Measurements from ENCODE around the gene IDH3A.

Gene IDH3A

DNA sequence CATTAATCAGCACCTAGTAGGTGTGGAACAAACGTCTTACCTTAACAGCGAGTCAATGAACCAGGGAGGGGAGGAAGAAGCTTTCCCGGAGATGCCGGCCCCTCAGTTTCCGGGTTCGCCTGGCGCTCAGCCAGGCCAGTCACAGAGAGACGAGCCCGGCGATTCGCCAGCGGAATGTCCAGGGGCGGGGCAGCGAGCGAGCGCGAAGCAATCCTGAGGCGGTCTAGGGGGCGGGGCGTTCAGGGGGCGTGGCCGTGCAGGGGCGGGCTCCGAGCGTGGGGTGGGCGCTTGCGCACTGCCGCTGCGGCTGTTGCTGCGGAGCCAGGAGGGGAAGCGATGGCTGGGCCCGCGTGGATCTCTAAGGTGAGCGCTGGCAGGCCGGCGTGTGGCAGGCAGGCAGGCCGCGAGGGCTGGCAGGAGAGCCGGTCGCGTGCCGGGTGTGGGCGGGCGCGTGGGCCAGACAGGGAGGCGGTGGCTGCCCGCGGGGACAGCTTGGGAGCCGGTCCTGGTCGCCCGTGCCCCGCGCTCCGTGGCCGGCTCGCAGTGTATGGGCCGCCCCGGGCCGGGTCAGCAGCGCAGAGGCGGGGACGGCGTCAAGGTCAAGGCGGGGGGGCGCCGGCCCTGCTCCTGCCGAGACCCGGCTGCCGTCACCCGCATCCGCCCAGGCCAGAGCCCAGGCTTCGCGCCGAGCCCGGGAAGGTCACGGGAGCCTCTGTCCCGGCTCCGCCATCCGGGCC lies at the start of gene IDH3A:
TSS of gene IDH3A (plus strand) at position 295 of the 737 bp plus-strand sequence. CDS start at position 337, 42 bp downstream.
- DNase-seq: peak; percentile 93

- no peak for DNase-seq
Observed at GRCh38 chr15:78100886-78101285, 48.3 kb upstream of the IDH3A start.

DNA sequence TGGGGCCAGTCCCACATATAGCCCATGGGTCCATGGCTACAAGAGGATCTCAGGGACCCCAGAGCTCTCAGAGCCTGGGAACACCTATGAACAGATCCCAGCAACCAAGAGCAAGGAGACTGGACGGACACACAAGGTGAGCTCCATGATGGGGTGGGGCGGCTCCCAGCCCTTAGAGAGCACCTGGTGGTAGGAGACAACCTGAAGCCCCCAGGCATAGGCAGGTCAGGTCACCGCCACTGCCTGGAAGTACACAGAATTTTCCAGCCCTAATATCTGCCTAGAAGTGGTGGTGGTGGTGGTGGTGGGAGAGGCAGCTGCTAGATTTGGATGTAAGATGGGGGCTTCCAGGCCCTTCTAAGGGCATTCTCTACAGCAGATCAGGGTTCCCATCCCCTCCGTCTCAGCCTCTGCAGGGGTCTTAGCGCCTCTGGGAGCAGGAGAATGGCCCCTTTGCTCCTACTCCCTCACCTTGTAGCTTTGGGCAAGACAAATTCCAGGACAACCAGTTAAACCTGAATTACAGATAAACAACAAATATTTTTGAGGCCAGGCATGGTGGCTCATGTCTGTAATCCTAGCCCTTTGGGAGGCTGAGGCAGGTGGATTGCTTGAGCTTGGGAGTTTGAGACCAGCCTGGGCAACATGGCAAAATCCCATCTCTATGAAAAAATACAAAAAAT lies 47.6 kb upstream of the IDH3A start:
- no peak for DNase-seq

GRCh38 chr15:78102211-78102610 lies 47.0 kb upstream of the IDH3A start:
- DNase-seq: no peak

- DNase-seq: no peak
Observed at GRCh38 chr15:78102741-78103140, 46.4 kb upstream of the IDH3A start.

DNA sequence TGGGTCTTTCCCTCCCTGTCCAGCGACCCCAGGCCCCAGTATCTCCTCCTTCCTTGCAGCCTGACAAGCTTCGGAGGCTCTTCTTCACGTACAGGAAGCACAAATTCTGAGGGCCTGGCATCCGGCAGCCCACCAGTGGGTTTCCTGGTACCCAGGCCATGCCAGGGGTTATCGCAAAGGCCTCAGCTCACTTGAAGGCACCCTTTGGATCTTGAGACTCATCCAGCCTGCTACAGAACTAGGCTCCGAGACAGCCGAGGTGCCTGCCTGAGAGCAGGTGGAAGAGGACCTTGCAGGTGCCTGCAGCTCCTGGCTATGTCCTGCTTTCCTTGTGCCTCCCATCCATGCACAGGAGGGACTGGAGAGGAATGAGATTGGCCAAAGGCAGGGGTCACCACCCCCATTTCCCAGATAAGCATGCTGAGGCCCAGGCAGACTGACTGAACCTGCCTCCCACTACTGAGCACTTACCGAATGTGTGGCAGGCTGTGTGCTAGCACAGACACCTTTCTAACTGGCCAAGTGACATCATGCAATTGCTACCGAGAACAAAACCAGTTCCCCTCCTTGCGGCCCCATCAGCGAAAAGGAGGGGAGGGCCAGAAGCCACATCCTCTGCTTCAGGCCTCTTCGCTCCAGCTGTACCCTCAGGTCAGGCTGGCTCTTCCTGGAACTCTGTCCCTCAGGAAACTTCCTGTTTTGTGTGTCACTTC lies 45.6 kb upstream of the IDH3A start:
- no peak for DNase-seq

DNA sequence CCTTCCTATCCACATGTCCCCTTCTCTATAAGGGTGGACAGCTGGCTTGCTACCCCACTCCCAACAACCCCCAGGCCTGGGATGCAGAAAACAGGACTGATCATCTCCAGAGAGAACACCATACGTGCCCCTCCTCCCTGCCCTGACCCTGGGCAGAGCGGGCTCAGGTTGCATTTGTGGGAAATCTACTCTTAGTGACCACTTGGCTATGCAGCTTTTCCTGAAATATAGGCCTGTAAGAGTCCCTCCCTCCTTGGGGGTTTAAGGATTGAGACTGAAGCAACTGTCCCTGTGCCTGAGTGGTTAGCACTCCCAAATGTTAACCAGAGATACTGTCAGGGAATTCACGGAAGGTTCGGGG lies 45.1 kb upstream of the IDH3A start:
- DNase-seq: no peak

DNA sequence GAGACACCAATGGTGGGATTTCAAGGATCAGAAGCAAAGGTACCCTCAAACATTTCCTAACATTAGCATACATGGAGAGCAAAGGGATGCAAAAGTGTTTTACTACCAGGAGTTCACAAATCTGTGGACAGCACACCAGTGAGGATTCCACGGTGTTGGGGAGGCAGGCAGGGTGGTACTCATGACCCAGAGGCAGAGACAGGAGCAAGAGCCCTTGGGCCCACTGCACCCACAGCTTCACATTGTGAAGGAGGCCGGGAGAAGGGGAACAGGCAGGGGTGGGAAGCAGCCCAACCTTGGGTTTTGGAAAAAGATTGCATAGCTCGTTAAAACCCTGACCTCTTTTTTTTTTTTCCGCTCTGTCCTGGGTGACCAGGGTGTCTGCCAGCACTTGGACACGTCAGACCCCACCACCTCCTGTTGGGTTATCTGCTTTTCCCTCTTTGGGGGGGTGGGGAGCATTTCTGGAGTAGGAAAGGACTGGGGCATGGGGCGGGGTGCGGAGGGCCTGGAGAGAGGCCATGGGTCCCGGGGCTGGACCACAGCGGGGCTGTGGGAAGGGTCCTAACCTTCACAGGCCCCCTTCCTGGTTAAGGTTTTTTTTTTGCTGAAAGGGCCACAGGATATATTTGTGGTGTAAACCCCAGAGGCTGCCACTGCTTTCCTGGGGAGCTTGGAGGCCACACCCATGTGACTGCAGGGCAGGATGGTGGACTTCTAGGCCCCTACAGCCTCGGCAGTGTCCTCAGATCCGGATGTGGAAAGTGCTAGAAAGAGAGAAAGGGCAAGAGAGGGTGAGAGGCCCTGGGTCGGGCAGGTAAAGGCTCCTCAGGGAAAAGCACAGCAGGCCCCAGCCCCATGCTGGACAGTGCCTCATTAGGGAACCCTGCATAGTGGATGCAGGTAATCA lies 44.3 kb upstream of the IDH3A start:
- DNase-seq: no peak

DNA sequence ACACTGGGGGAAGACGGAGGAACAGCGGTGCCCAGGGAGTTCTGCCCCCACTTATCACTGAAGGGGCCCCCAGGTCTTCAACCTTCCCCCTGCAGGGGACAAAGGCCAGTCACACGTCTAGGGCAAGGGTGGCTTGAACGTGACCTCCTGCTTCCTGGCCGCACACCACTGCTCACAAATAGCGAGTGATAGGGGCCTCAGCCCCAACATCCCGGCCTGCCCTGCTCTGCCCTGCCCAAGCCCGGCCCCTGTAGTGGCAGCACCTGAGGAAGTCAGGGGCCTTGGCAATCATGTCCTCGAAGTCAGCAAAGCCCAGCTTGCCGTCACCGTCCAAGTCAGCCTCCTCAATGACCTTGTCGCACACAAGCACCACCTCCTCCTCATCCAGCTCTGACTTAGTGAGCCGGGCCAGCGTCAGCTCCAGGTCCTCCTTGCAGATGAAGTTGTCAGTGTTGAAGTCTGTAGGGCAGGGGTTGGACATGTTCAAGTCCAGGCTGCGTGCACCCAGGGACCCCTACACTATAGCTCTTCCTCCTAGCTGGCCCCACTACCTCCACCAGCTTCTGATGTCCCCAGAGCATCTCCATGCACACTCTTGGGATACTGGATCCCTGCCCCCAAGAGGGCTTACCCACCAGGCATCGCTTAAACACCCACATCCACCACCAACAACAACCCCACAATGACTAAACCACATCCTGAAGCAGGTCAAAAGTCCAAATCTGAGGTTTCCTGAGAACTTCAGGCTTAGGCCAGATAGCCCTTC lies 43.5 kb upstream of the IDH3A start:
- no peak for DNase-seq

DNA sequence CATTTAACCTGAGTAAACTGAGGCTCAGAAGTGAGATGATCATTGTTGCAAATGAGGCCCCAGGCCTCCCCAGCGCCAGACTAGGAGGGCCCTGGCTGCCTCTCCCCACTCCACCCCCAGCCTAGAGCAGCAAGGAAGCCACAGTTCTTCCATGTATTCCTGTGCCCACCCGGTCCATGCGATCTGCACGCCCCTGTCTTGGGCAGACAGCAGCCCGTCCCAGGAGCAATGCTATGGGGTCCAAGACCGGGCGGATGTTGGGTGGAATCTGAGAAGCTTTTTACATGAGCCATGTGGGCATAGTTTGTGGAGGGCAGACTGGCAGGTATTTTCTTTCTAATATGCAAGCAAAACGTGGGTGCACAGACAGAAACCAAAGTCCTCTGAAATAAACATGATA lies 41.7 kb upstream of the IDH3A start:
- no peak for DNase-seq

- DNase-seq: peak; percentile 56
Observed at GRCh38 chr15:78108300-78109084, 40.7 kb upstream of the IDH3A start.

DNA sequence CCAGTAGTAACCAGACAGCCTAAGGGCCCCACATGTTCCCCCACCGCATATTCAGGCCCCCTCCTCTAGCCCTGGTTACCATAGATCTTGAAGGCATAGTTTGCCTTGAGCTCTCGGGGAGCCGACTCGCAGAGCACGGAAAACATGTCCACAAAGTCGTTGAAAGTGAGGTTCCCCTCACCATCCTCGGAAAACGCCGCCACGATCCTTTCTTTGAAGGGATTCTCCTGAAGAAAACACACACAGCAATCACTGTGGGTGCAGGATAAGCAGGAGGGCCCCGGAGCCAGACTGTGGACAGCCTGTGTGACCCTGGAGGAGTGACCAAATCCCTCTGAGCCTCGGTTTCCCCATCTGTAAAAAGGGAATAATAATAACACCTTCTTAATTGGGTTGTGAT lies 40.0 kb upstream of the IDH3A start:
- no peak for DNase-seq

- no peak for DNase-seq
Observed at GRCh38 chr15:78110096-78110495, 39.1 kb upstream of the IDH3A start.

DNA sequence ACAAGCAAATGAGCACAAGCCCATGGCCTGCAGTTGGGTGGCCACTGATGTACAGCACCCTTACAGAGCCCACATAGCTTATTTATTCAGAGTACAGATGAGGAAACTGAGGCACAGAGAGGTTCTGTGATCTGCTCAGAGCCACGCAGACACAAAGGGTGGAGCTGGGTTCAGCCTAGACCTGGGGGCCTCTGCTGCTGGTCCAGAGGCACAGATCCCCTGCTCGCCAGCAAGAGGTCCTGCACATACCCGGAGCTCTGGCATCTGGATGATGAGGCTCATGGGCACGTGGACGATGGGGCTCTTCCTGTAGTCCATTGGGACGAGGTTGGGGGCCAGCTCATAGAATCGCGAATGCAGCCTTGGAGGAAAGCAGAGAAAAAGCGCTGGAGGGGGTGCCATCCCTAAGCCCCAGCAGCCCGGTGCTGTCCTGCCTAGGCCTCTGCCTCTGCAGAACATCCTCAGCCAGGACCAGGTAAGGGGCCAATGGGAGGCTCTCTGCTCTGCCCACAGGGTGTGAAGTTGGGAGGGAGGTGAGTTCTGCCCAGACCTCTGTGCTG lies 38.2 kb upstream of the IDH3A start:
- no peak for DNase-seq

DNA sequence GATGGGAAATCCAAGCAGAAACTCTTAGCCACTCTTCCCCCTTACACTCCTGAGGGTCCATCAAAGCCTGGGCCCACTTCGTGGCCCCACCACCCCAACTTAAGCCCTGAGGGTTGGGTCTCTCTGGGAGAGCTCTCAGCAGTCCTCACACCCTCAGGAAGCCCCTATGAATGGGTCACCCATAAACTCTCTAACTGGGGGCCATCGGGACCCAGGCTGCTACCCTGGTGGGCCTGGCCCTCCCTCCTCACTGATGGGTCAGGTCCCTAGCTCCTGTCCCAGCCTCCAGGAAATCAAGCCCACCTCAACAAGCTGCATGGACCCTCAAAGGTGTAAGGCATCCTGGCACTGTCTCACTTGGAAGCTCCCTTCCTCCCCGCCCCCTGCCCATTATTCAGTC lies 37.4 kb upstream of the IDH3A start:
- no peak for DNase-seq

- no peak for DNase-seq
Observed at GRCh38 chr15:78112551-78112950, 36.6 kb upstream of the IDH3A start.

DNA sequence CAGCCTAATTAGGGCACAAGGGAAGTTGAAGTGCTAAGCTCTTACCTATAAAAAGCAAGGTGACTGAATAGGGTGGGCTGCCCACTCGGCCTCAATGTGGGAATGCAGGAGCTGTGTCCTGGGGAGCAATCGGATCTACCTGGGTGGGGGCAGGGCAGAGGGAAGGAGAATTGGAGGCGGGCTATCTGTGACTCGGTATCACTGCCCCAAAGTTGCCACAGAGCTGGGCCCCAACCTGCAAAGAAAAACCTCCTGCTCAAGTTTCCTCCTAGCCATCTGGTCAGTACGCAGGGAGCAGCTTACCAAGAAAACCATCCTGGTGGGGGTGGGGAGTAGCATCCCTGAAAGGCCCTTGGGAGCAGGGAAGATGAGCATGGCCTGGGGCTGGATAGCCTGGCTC lies 28.6 kb upstream of the IDH3A start:
- DNase-seq: no peak

- DNase-seq: no peak
Observed at GRCh38 chr15:78125267-78125666, 23.9 kb upstream of the IDH3A start.

DNA sequence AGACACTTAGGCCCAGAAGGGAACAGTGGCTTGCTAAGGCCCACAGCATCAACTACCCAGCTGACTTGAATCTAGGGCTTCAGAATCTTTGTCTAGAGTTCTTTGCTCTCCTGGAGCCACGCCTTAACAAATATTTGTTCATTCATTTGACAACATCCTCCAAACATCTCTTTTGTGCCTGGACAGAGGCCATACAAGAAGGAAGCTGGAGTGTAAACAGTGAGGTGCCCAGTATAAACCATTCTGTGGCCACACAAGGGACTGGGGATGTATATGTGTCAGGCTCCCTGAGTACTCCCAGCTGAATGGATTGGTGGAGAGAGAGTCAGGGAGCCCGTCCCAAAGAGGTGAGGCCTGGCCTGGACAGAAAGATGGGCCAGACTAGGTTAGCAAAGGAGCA lies 21.3 kb upstream of the IDH3A start:
- no peak for DNase-seq

DNA sequence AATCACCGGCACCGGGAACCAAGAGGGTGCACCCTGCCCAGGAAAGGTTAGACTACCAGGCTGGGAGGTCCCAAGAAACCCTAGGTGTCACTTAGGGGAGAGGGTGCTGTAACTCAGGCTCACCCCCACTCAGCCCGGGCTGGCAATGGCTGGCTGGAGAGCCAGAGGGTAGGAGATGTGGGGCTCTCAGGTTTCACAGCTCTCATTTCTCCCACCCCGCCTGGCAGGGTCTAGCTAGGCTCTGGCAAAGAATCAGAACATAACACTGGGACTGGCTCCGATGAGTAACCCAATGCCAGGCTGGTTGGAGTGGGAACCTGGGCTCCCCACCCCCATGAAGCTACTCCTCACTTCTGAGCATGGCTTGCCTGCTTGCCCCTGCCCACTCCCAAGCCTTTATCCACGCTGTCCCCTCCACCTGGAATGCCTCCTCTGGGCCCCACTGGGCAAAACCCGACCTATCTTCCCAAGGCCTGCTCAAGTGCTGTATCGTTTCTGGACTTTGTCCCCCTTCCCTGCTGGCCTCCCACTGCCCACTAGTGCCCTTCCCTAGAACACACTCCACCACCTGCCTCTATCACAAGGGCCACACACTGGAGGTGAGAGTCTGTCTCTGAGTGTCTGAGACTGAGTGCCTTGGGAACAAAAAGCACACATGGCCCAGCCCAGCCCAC lies 19.9 kb upstream of the IDH3A start:
- peak; percentile 55 for DNase-seq

All from NCI-H1092 (cell line).